ENCODE results near the gene HS3ST4. TPM values are rescaled to one million over a fixed set of nuclear protein-coding genes. Genes with fewer than 3 reads are reported as not detected.

Gene HS3ST4
- total RNA-seq, 2 donors from 2014 or later, result not detected

- no peak overlapping the region for H3K9ac ChIP-seq (ENCODE audit: low read depth in 2 of 2, low read length in 2 of 2)
- H3K9me3 ChIP-seq, result no peaks in the 10 kb centered on the region
- no peak for DNase-seq
- no peak for TF ChIP-seq CTCF (IDR thresholded peaks at IDR 0.05)
- H3K36me3 ChIP-seq, result no peaks in the 10 kb centered on the region
- no peaks in the 10 kb centered on the region for H3K27me3 ChIP-seq
- intact Hi-C loops (cut with DNase I), result no loop called here
- H3K4me3 ChIP-seq, result no peak overlapping the region
- H3K4me1 ChIP-seq, result no peaks in the 10 kb centered on the region
- H3K27ac ChIP-seq, result no peak overlapping the region
These were observed 285.4 kb downstream of the HS3ST4 start for GRCh38 chr16:25977121-25977520.

- no peaks in the 10 kb centered on the region for H3K4me1 ChIP-seq
- no peaks in the 10 kb centered on the region for H3K9me3 ChIP-seq
- no peak for DNase-seq
- no peaks in the 10 kb centered on the region for H3K27me3 ChIP-seq
- no peak overlapping the region for H3K4me3 ChIP-seq
- no peaks in the 10 kb centered on the region for H3K36me3 ChIP-seq
- H3K27ac ChIP-seq, result no peak overlapping the region
- H3K9ac ChIP-seq (ENCODE audit: low read depth in 2 of 2, low read length in 2 of 2), result no peak overlapping the region
- TF ChIP-seq CTCF (IDR thresholded peaks at IDR 0.05), result no peak
- intact Hi-C loops (cut with DNase I), result no loop called here
These were observed 286.5 kb downstream of the HS3ST4 start for GRCh38 chr16:25978218-25978617.

- Histone ChIP-seq H3K4me3 (no peak overlapping the region), H3K27ac (no peak overlapping the region), H3K9ac (ENCODE audit: low read depth in 2 of 2, low read length in 2 of 2) (no peak overlapping the region), H3K9me3 (no peaks in the 10 kb centered on the region), H3K27me3 (no peaks in the 10 kb centered on the region), H3K4me1 (no peaks in the 10 kb centered on the region), H3K36me3 (no peaks in the 10 kb centered on the region)
- no peak for TF ChIP-seq CTCF (IDR thresholded peaks at IDR 0.05)
- intact Hi-C loops (cut with DNase I), result no loop called here
- DNase-seq, result no peak
These were observed 296.3 kb downstream of the HS3ST4 start for GRCh38 chr16:25988084-25988483.

GRCh38 chr16:25988882-25989281 lies 297.1 kb downstream of the HS3ST4 start:
- Histone ChIP-seq H3K4me1 (no peaks in the 10 kb centered on the region), H3K27ac (no peak overlapping the region), H3K27me3 (no peaks in the 10 kb centered on the region), H3K9me3 (no peaks in the 10 kb centered on the region), H3K9ac (ENCODE audit: low read depth in 2 of 2, low read length in 2 of 2) (no peak overlapping the region), H3K4me3 (no peak overlapping the region), H3K36me3 (no peaks in the 10 kb centered on the region)
- DNase-seq, result no peak
- no peak for TF ChIP-seq CTCF (IDR thresholded peaks at IDR 0.05)
- intact Hi-C loops (cut with DNase I), result no loop called here

- no peaks in the 10 kb centered on the region for H3K9me3 ChIP-seq
- no peaks in the 10 kb centered on the region for H3K36me3 ChIP-seq
- intact Hi-C loops (cut with DNase I), result no loop called here
- H3K27me3 ChIP-seq, result no peaks in the 10 kb centered on the region
- H3K4me3 ChIP-seq, result no peak overlapping the region
- TF ChIP-seq CTCF (IDR thresholded peaks at IDR 0.05), result no peak
- DNase-seq, result no peak
- no peak overlapping the region for H3K9ac ChIP-seq (ENCODE audit: low read depth in 2 of 2, low read length in 2 of 2)
- H3K27ac ChIP-seq, result no peak overlapping the region
- no peaks in the 10 kb centered on the region for H3K4me1 ChIP-seq
These were observed 304.3 kb downstream of the HS3ST4 start for GRCh38 chr16:25996052-25996451.

GRCh38 chr16:26005336-26005735 lies 313.6 kb downstream of the HS3ST4 start:
- no peaks in the 10 kb centered on the region for H3K9me3 ChIP-seq
- H3K27ac ChIP-seq, result no peak overlapping the region
- intact Hi-C loops (cut with DNase I), result no loop called here
- no peaks in the 10 kb centered on the region for H3K36me3 ChIP-seq
- H3K9ac ChIP-seq (ENCODE audit: low read depth in 2 of 2, low read length in 2 of 2), result no peak overlapping the region
- no peak overlapping the region for H3K4me3 ChIP-seq
- H3K4me1 ChIP-seq, result no peaks in the 10 kb centered on the region
- TF ChIP-seq CTCF (IDR thresholded peaks at IDR 0.05), result no peak
- no peak for DNase-seq
- no peaks in the 10 kb centered on the region for H3K27me3 ChIP-seq
